LNCAP (cell line): ENCODE results near the gene TXNDC2.

Experiments used
- TF ChIP-seq, protein P1 (sequence below): fragments of 450-650 bp; IDR thresholded peaks from 2 replicates; pipeline ENCODE4 v1.5.1; 2017; ENCODE audit warnings: mild to moderate bottlenecking

TXNDC2 gene

DNA sequence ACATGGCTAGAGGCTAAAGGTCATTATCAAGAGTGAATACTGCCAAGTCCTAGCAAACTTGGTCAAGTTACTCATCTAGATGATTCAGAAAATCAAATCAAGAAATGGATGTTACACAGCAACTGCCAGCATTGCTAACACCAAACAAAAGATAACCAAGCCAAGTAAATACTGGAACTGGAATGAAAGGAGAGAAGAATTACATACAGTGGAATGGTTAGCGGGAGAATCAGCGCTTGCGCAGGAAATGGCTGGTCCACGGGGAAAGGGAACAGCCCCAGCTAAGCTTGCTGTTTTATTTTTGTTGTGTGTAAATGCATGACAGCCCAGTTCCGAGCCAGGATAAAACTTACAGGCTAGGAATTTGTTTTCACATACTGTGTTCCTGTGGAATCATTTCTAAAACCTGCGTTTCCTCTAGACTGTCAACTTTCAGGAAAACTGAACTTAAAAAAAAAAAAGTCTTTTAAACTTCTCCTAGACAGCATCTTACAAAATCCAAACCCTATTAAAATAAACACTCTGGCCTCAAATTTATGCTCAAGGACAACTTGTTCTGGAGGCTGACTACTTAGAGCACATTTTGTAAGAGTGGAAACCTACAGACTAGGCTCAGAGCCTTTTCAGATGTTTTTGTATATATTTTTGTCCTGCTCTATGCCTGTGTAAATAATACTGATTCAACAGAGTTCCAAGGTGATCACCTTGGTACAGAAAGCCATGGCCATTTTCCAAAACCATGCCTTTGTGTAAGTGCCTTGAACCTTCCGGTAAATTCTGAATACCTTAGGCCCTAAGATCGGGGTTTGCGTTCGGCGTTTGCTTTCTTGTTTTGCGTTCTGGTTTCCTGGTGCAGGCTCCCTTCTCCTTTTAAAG lies 30.7 kb upstream of the TXNDC2 start:
- TF ChIP-seq, protein P1, sequence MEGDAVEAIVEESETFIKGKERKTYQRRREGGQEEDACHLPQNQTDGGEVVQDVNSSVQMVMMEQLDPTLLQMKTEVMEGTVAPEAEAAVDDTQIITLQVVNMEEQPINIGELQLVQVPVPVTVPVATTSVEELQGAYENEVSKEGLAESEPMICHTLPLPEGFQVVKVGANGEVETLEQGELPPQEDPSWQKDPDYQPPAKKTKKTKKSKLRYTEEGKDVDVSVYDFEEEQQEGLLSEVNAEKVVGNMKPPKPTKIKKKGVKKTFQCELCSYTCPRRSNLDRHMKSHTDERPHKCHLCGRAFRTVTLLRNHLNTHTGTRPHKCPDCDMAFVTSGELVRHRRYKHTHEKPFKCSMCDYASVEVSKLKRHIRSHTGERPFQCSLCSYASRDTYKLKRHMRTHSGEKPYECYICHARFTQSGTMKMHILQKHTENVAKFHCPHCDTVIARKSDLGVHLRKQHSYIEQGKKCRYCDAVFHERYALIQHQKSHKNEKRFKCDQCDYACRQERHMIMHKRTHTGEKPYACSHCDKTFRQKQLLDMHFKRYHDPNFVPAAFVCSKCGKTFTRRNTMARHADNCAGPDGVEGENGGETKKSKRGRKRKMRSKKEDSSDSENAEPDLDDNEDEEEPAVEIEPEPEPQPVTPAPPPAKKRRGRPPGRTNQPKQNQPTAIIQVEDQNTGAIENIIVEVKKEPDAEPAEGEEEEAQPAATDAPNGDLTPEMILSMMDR, result no peak

DNA sequence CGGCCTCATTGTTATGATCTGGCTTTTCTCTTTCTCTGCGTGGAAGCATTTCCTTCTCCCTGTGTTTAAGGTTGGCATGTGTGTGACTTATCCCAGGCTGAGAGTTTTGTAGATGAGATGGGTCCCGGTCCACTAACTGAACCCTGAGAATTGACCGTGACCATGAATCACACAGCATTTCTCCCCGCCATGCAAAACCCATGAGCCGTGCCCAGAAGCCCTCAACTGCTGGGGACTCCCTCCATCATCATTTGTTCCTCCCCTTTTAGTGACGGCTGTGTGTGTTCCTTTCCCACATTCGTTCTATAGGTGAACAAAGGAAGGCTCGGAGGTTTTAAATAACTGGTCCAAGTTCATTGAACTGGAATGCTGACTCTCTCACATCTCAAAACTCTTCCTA lies 30.1 kb upstream of the TXNDC2 start:
- TF ChIP-seq, protein P1, result no peak

DNA sequence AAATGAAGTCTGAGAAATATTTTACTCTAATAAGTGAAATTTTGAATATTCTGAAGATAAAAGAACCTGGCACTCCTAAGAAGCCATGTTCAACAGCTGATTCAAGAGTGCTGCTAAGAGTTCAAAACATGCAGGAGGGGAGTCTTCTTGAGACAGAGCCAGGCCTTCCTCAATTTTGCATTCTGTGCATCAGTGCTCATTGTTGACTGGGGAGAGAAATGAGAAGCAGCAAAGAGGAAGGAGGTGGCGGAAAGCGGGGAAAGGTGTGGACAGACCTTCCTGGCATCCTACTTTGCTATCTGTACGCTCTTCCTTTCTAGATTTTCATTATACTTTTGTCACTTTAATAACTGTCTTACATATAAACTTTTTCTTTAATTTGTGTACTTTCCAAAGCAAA lies 29.7 kb upstream of the TXNDC2 start:
- TF ChIP-seq, protein P1, result no peak

DNA sequence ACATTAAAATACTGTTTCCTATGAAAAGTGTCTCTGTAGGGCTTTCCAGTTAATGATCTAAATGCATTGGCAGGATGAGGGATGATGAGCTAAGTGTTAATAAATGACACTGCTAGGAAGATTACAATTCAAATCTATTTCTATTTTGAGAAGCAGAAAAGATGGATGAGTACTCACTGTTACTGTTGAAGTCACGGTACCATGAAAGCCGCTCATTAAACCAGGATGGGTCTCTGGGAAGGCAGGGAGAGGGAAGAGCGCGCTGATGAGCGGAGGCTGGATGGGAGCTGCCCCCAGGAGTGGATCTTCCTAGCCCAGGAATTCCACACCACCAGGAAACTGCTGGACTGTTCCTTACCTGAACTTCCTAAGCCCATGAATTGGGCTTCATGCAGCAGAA lies 27.1 kb upstream of the TXNDC2 start:
- TF ChIP-seq, protein P1, result no peak

DNA sequence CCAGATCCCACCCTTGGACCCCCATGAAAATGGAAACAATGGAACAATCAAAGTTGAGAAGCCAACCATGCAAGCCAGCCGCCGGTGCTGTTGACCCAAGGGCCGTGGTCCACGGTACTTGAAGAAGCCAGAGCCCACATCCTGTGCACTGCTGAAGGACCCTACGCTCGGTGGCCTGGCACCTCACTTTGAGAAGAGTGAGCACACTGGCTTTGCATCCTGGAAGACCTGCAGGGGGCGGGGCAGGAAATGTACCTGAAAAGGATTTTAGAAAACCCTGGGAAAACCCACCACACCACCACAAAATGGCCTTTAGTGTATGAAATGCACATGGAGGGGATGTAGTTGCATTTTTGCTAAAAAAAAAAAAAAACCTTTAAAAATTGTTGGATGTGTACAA lies 26.5 kb upstream of the TXNDC2 start:
- TF ChIP-seq, protein P1, result no peak

DNA sequence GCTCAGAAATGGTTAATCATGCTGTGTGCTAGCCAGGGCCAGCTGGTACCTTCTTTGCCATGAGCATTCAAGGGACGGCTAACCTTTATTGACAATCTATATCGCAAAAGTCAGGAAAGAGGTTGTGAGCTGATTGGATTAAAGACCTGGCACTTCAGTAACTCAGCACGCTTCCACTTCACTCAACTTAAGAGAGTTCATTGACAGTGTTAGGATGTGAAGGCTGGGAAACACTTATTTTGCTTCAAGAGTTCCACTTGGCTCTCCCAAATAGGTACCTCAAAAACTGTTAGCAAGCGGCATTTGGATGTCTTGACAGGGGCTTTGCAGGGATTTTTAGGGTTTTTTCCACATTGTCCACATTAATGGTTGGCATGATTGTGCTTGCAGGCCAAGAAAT lies 25.1 kb upstream of the TXNDC2 start:
- TF ChIP-seq, protein P1, result no peak

DNA sequence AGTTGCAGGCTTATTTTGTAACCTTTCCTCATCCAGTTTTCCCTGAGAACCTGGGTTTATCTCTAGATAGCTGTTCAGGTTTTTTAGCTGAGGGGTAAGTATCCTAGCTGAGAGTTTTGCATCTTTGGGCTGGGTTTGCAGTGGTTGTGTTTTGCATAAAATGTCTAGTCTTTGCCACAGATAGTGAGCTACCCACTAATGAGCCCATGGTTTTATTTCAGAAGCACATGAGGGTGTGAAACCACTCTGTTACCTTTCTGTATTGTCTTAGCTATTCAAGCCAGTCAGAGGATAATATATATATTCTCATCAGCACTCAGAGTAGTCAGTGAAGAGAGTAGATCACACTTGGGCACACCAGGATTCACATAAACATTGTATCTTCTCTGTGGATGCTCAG lies 24.6 kb upstream of the TXNDC2 start:
- TF ChIP-seq, protein P1, result no peak
